ENCODE measurements around the gene MINDY4B.

The MINDY4B gene

GRCh38 chr3:150878290-150878689, 26.9 kb downstream of the MINDY4B start:
- H3K9ac ChIP-seq (ENCODE audit: low read length), result no peak overlapping the region
- H3K79me2 ChIP-seq (ENCODE audit: low read length), result no peaks in the 10 kb centered on the region
- H3K36me3 ChIP-seq (replicated peaks; ENCODE audit: insufficient read depth, low read length), result no peaks in the 10 kb centered on the region
- no peaks in the 10 kb centered on the region for H3K27me3 ChIP-seq (replicated peaks; ENCODE audit: insufficient read depth, low read length)
- H3K4me3 ChIP-seq (ENCODE audit: low read length), result no peak overlapping the region
- H3F3A ChIP-seq (ENCODE audit: insufficient read depth, low read length), result no peaks in the 10 kb centered on the region
- no peaks in the 10 kb centered on the region for H4K20me1 ChIP-seq (ENCODE audit: insufficient read depth, low read length)
- no peak for DNase-seq
- H2AFZ ChIP-seq (ENCODE audit: low read length), result no peak overlapping the region
- no peaks in the 10 kb centered on the region for H3K9me3 ChIP-seq (replicated peaks; ENCODE audit: insufficient read depth, low read length)
- H3K9me2 ChIP-seq (replicated peaks; ENCODE audit: insufficient read depth, low read length), result no peaks in the 10 kb centered on the region
- no peak overlapping the region for H3K4me2 ChIP-seq (ENCODE audit: low read depth, low read length)
- H3K27ac ChIP-seq (ENCODE audit: low read length), result no peak overlapping the region
- TF ChIP-seq EZH2 (optimal IDR thresholded peaks at IDR 0.05; ENCODE audit: low read depth, low read length), result no peak
- TF ChIP-seq EZH2phosphoT487 (IDR thresholded peaks at IDR 0.05; ENCODE audit: low read length), result no peak
- TF ChIP-seq CTCF (IDR thresholded peaks at IDR 0.05; ENCODE audit: low read length), result no peak
- no peaks in the 10 kb centered on the region for H3K4me1 ChIP-seq (ENCODE audit: low read length)

GRCh38 chr3:150877303-150877702, 27.9 kb downstream of the MINDY4B start:
- H2AFZ ChIP-seq (ENCODE audit: low read length), result no peak overlapping the region

GRCh38 chr3:150876611-150877265, 28.5 kb downstream of the MINDY4B start:
- Histone ChIP-seq H3F3A (ENCODE audit: insufficient read depth, low read length) (no peaks in the 10 kb centered on the region), H3K27ac (ENCODE audit: low read length) (no peak overlapping the region), H4K20me1 (ENCODE audit: insufficient read depth, low read length) (no peaks in the 10 kb centered on the region), H3K4me3 (ENCODE audit: low read length) (no peak overlapping the region), H3K36me3 (replicated peaks; ENCODE audit: insufficient read depth, low read length) (no peaks in the 10 kb centered on the region), H3K9ac (ENCODE audit: low read length) (no peak overlapping the region), H3K27me3 (replicated peaks; ENCODE audit: insufficient read depth, low read length) (no peaks in the 10 kb centered on the region), H3K4me1 (ENCODE audit: low read length) (no peaks in the 10 kb centered on the region), H2AFZ (ENCODE audit: low read length) (no peak overlapping the region), H3K79me2 (ENCODE audit: low read length) (no peaks in the 10 kb centered on the region), H3K9me2 (replicated peaks; ENCODE audit: insufficient read depth, low read length) (no peaks in the 10 kb centered on the region), H3K4me2 (ENCODE audit: low read depth, low read length) (no peak overlapping the region), H3K9me3 (replicated peaks; ENCODE audit: insufficient read depth, low read length) (no peaks in the 10 kb centered on the region)
- no peak for TF ChIP-seq EZH2 (optimal IDR thresholded peaks at IDR 0.05; ENCODE audit: low read depth, low read length)
- no peak for TF ChIP-seq EZH2phosphoT487 (IDR thresholded peaks at IDR 0.05; ENCODE audit: low read length)
- no peak for TF ChIP-seq CTCF (IDR thresholded peaks at IDR 0.05; ENCODE audit: low read length)
- DNase-seq, result no peak

More at GRCh38 chr3:150877303-150877702, 27.9 kb downstream of the MINDY4B start:
- no peak for TF ChIP-seq EZH2 (optimal IDR thresholded peaks at IDR 0.05; ENCODE audit: low read depth, low read length)
- TF ChIP-seq CTCF (IDR thresholded peaks at IDR 0.05; ENCODE audit: low read length), result no peak
- no peak for TF ChIP-seq EZH2phosphoT487 (IDR thresholded peaks at IDR 0.05; ENCODE audit: low read length)
- Histone ChIP-seq H3K4me2 (ENCODE audit: low read depth, low read length) (no peak overlapping the region), H3F3A (ENCODE audit: insufficient read depth, low read length) (no peaks in the 10 kb centered on the region), H3K9me2 (replicated peaks; ENCODE audit: insufficient read depth, low read length) (no peaks in the 10 kb centered on the region), H3K36me3 (replicated peaks; ENCODE audit: insufficient read depth, low read length) (no peaks in the 10 kb centered on the region), H3K27me3 (replicated peaks; ENCODE audit: insufficient read depth, low read length) (no peaks in the 10 kb centered on the region), H3K27ac (ENCODE audit: low read length) (no peak overlapping the region), H3K79me2 (ENCODE audit: low read length) (no peaks in the 10 kb centered on the region), H3K9ac (ENCODE audit: low read length) (no peak overlapping the region), H3K4me1 (ENCODE audit: low read length) (no peaks in the 10 kb centered on the region), H4K20me1 (ENCODE audit: insufficient read depth, low read length) (no peaks in the 10 kb centered on the region), H3K9me3 (replicated peaks; ENCODE audit: insufficient read depth, low read length) (no peaks in the 10 kb centered on the region), H3K4me3 (ENCODE audit: low read length) (no peak overlapping the region)
- DNase-seq, result no peak

All from MM.1S (cell line).